GM21390 (cell line): ENCODE data around the gene RAB31.

ENCODE experiments used
- ATAC-seq: cut with Tn5 transposase; IDR thresholded peaks from one replicate; pipeline ENCODE4 v1.9.1; 2021; ENCODE audit not compliant: unreplicated experiment

The RAB31 gene

GRCh38 chr18:9712130-9712577 lies 4.1 kb downstream of the RAB31 start:
- ATAC-seq, result no peak

- no peak for ATAC-seq
Measured at GRCh38 chr18:9712611-9713010, 4.5 kb downstream of the RAB31 start.

DNA sequence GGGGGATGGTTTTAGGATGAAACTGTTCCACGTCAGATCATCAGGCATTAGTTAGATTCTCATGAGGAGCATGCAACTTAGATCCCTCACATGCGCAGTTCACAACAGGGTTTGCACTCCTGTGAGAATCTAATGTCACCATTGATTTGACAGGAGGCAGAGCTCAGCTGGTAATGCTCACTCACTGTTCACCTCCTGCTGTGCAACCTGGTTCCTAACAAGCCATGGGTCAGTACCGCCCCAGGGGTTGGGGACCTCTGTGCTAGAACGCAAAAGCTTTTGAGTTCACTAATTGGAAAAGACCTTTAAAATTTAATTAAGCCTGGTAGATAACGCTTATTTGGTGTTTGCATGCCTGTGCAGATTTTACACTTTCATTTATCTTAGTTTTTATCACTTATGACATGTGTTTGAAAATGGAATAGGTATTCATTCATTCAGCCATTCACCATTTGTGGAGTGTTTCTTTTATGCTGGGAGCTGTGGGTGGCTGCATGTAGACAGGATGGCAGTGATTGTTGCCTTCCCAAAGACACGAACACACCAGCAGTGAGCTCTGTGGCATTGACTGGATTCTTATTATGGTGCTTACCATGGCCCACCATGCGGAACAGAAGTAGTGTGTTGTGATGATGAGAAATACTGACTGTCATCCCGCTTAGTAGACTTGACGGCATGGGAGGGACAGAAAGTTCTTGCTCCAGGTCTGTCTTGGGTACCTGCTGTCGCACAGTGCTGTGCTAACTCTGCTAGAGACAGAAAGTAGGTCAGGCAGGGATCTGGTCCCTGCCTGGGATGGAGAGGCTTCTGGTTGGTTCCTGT lies 6.4 kb downstream of the RAB31 start:
- no peak for ATAC-seq

DNA sequence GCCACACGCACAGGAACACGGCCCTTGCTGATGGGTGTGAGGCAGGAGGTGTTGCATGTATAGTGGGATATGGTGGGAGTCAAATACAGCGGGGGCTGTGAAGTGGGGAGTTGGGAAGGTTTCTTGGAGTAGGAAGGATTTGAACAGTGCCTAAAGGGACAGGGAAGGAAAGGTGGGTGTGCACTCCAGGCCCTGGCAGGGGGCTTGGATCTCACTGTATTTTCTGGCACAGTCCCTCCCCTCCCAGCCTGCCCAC lies 6.9 kb downstream of the RAB31 start:
- ATAC-seq, result no peak

DNA sequence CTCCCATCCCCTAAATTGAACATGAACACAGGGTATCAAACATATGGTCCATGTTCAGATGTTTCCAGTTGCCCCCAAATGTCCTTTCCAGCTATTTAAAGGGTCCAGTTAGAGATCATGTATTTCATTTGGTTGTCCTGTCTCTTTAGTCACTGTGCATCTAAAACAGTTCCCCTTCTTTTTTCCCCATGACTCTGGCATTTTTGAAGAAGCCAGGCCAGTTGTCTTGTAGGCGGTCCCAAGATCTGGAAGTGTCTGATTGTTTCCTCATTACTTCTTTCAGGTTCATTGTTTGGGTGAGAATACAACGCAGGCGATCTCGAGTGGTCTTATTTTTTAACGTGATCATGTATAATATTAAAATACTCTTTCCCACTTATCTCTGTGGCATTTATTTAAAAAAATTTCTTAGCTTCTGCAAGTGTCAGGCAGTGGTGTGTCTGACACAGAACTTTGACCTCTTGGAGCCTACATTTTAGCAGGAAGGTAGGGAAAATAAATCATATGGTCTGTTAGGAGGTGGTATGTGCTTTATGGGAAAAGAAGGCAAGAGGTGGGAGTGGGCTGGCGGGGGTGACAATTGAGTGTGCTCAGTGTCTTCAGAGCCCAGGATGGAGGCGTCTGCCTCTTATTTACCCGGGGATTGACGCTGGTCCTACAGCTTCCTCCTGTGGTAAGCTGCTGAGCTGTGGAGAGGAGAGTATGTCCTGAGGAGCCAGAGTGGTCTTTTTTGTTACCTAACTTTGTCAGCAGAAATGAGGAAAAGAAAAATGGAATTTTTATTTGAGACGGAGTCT lies 8.1 kb downstream of the RAB31 start:
- ATAC-seq, result no peak

GRCh38 chr18:9716780-9717563 lies 8.9 kb downstream of the RAB31 start:
- ATAC-seq, result peak; percentile 74

DNA sequence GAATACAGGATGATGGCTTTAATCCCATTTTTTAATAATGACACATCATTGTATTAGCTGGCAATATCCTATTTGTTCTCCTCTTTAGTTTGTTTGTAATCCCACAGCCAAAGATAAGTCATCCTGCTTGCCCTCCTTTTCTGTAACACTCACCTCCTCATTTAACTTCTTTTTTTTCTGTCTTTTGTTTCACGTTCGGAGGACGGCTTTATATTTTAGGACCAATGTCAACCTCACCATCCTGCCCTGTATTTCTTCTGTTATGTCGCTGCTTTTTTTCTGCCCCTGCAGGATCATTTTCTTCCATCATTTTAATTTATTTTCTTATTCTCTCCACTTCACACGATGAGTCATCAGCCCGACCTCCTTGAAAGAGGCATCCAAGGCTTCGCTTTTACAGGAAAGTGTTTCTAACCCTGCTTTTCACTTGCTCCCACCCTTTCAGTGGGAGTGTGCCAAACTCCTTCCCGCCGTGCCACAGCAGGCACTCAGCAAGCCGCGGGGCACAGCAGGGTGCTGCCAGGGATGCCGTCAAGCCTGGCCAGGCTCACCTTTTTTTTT lies 11.4 kb downstream of the RAB31 start:
- no peak for ATAC-seq

GRCh38 chr18:9720327-9720726 lies 12.2 kb downstream of the RAB31 start:
- ATAC-seq, result no peak

GRCh38 chr18:9721893-9722550 lies 13.9 kb downstream of the RAB31 start:
- ATAC-seq, result no peak

DNA sequence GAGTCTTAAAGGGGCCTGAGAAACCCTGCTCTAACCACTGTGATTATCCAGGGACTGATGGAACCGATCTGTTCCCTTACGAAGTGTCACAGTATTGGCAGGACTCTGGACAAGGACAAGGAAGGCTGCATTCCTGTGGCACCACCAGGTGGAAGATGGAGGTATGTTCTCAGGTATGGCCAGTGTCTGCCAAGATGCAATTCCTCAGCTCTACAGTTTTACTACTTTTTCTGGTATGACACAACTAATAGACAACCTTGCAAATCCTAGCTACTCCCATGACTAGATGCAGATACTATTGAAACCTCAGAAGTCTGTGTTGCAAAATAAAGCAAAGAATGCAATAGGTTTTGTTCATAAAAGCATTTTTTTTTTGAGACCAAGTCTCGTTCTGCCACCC lies 14.6 kb downstream of the RAB31 start:
- no peak for ATAC-seq

- ATAC-seq, result no peak
Measured at GRCh38 chr18:9724797-9725585, 16.9 kb downstream of the RAB31 start.

- ATAC-seq, result no peak
Measured at GRCh38 chr18:9726175-9726574, 18.1 kb downstream of the RAB31 start.

DNA sequence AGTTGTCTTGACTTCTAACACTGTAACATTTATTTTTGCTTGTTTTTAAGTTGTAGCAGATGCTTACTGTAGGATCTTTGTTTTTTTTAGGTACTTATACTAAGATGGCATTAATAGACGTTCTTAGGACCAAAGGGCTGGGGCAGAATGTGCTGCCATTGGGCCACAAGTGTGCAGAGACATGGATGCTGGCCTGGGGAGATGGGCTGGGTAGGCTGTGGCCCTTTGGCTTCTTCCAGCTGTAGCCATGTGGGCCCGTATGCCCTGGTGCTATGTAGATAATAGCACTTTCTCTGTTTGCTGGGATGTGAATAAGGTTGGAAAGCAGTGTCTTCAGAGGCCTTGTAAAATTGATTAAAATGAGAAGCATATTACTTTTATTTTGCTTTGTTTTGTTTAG lies 18.8 kb downstream of the RAB31 start:
- ATAC-seq, result no peak

DNA sequence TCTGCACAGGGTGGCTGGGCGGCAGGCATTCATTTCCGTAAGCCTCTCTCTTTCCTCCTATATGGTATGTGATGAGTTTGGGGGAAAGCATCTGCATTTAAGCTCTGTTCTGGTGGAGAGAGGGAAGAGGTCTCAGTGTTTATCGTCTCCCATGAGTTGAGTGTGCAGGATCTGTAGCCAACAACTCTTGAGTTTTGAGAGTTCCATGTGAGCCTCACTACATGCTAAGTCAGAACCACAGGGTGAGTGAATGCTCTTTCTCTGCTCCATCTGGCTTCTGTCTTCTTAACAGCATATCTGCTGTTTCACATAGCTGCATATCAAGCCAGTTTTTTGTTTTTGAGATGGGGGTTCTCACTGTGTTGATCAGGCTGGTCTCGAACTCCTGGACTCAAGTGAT lies 22.7 kb downstream of the RAB31 start:
- no peak for ATAC-seq

DNA sequence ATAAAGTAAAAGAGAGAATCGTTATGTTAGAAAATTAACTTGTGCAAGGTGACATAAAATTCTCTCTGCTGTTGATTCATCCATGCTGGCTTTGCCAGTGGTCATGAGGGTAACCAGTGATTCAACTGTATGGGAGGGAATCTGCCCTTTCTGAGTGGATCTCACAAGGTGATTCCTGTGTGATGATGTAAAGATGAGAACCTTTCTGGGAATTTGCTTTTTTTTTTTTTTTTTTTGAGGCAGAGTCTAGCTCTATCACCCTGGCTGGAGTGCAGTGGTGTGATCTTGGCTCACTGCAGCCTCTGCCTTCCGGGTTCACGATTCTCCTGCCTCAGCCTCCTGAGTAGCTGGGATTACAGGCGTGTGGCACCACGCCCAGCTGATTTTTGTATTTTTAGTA lies 23.3 kb downstream of the RAB31 start:
- no peak for ATAC-seq

- ATAC-seq, result no peak
Measured at GRCh38 chr18:9732031-9732430, 23.9 kb downstream of the RAB31 start.

DNA sequence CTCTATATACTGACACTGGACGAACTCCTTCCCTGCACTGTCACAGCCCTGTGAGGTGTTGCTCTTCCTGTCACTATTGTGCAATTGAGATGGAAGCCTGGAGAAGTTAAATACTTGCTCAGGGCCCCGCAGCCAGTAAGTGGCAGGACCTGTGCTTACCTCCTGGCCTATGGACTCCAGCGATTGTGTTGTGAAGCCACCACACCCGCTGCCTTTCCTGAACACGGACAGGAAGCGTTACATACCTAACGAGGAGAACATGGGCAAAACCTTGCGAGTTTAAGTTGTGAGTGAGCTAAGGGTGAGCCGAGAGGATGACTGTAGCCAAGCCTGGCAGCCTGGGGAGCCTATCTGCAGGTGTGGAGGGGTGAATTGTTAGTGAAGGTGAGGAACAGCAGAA lies 26.1 kb downstream of the RAB31 start:
- no peak for ATAC-seq

DNA sequence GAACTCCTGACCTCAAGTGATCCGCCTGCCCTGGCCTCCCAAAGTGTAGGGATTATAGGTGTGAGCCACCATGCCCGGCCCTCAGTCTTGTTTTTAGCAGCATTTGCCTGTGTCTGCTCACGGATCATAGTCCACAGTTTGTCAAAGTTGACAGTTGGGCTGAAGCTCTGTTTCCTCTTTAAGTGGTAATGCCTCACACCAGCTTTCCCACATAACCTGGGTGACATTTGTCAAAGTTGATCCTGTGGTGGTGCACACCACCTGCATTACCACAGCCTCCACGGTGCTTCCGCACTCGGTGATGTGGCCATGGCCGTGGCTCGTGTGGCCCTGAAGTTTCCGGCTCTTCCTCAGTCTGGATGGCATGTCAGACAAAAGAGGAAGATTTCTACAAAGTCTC lies 27.1 kb downstream of the RAB31 start:
- no peak for ATAC-seq

- ATAC-seq, result no peak
Measured at GRCh38 chr18:9735879-9736278, 27.8 kb downstream of the RAB31 start.

GRCh38 chr18:9736286-9736835 lies 28.3 kb downstream of the RAB31 start:
- no peak for ATAC-seq
